HL-60/S4 treated with phorbol 12-myristate 13-acetate at 8.2 ng/mL for 4 days and 3 days (cell line): ENCODE data around the gene WWP2.

Source experiments
- in situ Hi-C: fragments of 300-500 bp; cut with MboI; formaldehyde crosslinking; loops from 2 replicates; pipeline ENCODE4 v1.15.0; 2022; ENCODE audit warnings: low sequenced_read_pairs

The WWP2 gene

GRCh38 chr16:69829338-69829737 lies 67.2 kb downstream of the WWP2 start:
- in situ Hi-C loops, result no loop called here

- in situ Hi-C loops, result no loop called here
Measured at GRCh38 chr16:69830146-69830533, 68.0 kb downstream of the WWP2 start.

- in situ Hi-C loops, result no loop called here
Measured at GRCh38 chr16:69830534-69831211, 68.5 kb downstream of the WWP2 start.

GRCh38 chr16:69831212-69832123 lies 69.3 kb downstream of the WWP2 start:
- in situ Hi-C loops, result no loop called here

- in situ Hi-C loops, result no loop called here
Measured at GRCh38 chr16:69833357-69834282, 71.5 kb downstream of the WWP2 start.

- in situ Hi-C loops, result no loop called here
Measured at GRCh38 chr16:69834807-69835466, 72.8 kb downstream of the WWP2 start.

GRCh38 chr16:69836257-69836656 lies 74.1 kb downstream of the WWP2 start:
- in situ Hi-C loops, result no loop called here

GRCh38 chr16:69837380-69837779 lies 75.2 kb downstream of the WWP2 start:
- in situ Hi-C loops, result no loop called here

GRCh38 chr16:69838489-69838888 lies 76.4 kb downstream of the WWP2 start:
- in situ Hi-C loops, result no loop called here

GRCh38 chr16:69839240-69839688 lies 77.1 kb downstream of the WWP2 start:
- in situ Hi-C loops, result no loop called here

GRCh38 chr16:69839798-69840409 lies 77.8 kb downstream of the WWP2 start:
- in situ Hi-C loops, result no loop called here

- in situ Hi-C loops, result no loop called here
Measured at GRCh38 chr16:69840975-69841374, 78.8 kb downstream of the WWP2 start.

GRCh38 chr16:69844441-69844840 lies 82.3 kb downstream of the WWP2 start:
- in situ Hi-C loops, result no loop called here

GRCh38 chr16:69845181-69845580 lies 83.0 kb downstream of the WWP2 start:
- in situ Hi-C loops, result no loop called here

GRCh38 chr16:69847643-69848042 lies 85.5 kb downstream of the WWP2 start:
- in situ Hi-C loops, result no loop called here

- in situ Hi-C loops, result no loop called here
Measured at GRCh38 chr16:69848637-69849545, 86.8 kb downstream of the WWP2 start.

GRCh38 chr16:69851491-69852240 lies 89.5 kb downstream of the WWP2 start:
- in situ Hi-C loops, result no loop called here

GRCh38 chr16:69852815-69853214 lies 90.7 kb downstream of the WWP2 start:
- in situ Hi-C loops, result no loop called here
